Natural killer cell (primary cell): ENCODE results near the gene BTBD2. TPM values are rescaled to one million over a fixed set of nuclear protein-coding genes. Genes with fewer than 3 reads are reported as not detected.
A peak's percentile ranks its signal among the peaks of the same experiment; 100 is the strongest.

Source experiments
- ATAC-seq, 3 donors: fragments of 150-1000 bp in 2 of 3; fragments of 200-7000 bp in 1 of 3; cut with Tn5 transposase; 1 replicate in 1 of 3; 2 replicates in 2 of 3; pipeline ENCODE4 v1.10.0; 2021; ENCODE audit warnings: mild to moderate bottlenecking in 2 of 3, moderate library complexity in 2 of 3
- DNase-seq, 2 donors: peaks; one replicate each; pipeline versions ENCODE4 v3.0.0 to v3.0.0-alpha.2; 2013 to 2021; ENCODE audit warnings: mixed read lengths in 1 of 2
- H3K27ac ChIP-seq: one replicate; pipeline ENCODE4 v1.5.1; 2013; ENCODE audit warnings: mild to moderate bottlenecking, low read length
- H3K27me3 ChIP-seq: one replicate; pipeline ENCODE4 v1.6.1; 2013; ENCODE audit warnings: low read length; ENCODE audit not compliant: control insufficient read depth, insufficient read depth
- H3K36me3 ChIP-seq: one replicate; pipeline ENCODE4 v1.6.1; 2013; ENCODE audit warnings: low read length; ENCODE audit not compliant: control insufficient read depth, insufficient read depth
- H3K4me1 ChIP-seq: one replicate; pipeline ENCODE4 v1.6.1; 2013; ENCODE audit warnings: low read length; ENCODE audit not compliant: control insufficient read depth, insufficient read depth
- H3K4me3 ChIP-seq: one replicate; pipeline ENCODE4 v1.5.1; 2013; ENCODE audit warnings: low read length
- H3K9me3 ChIP-seq: one replicate; pipeline ENCODE4 v1.6.1; 2013; ENCODE audit warnings: low read length; ENCODE audit not compliant: control insufficient read depth, insufficient read depth
- H3K27ac Mint-ChIP-seq, 2 donors: one replicate each; pipeline ENCODE4 v1.8.0; 2022; ENCODE audit warnings: mild to moderate bottlenecking in 2 of 2, mixed read lengths in 2 of 2, moderate library complexity in 1 of 2
- H3K27me3 Mint-ChIP-seq, 2 donors: one replicate each; pipeline ENCODE4 v1.8.0; 2022; ENCODE audit warnings: low read depth in 2 of 2, mixed read lengths in 2 of 2
- H3K36me3 Mint-ChIP-seq: one replicate; pipeline ENCODE4 v1.8.0; 2022; ENCODE audit warnings: mixed read lengths
- H3K4me1 Mint-ChIP-seq, 2 donors: one replicate each; pipeline ENCODE4 v1.8.0; 2022; ENCODE audit warnings: mixed read lengths in 2 of 2
- H3K4me3 Mint-ChIP-seq: one replicate; pipeline ENCODE4 v1.8.0; 2022; ENCODE audit warnings: mild to moderate bottlenecking, moderate library complexity, mixed read lengths
- H3K9me3 Mint-ChIP-seq, 2 donors: one replicate each; pipeline ENCODE4 v1.8.0; 2022; ENCODE audit warnings: mixed read lengths in 2 of 2
- CTCF ChIP-seq: fragments of 200-600 bp; IDR thresholded peaks from one replicate; pipeline ENCODE4 v1.8.0; 2022; ENCODE audit warnings: antibody characterized with exemption
- WGBS: methylation state at CpG from one replicate; pipeline ENCODE4 v1.1.7; 2013; ENCODE audit warnings: missing lambda C conversion rate; ENCODE audit not compliant: insufficient coverage; 5-methylcytosine and 5-hydroxymethylcytosine counted together
- intact Hi-C: fragments of 100-400 bp; cut with micrococcal nuclease; formaldehyde crosslinking; loops from one replicate; pipeline ENCODE4 v1.14.2; 2022
- total RNA-seq, 4 donors: library from RNA; stranded (reverse); fragments of 120-200 nt in 1 of 4; gene quantifications; one replicate each; pipeline versions ENCODE4 v1.2.3 to v1.2.4, GENCODE V29; 2013 to 2022

Gene BTBD2
- total RNA-seq, 3 donors from 2014 or later (not counting 1 experiment from before 2014, with no cell fraction given) = 47.6 to 57.0 (median 53.4) TPM

- no peaks in the 10 kb centered on the region for H3K9me3 Mint-ChIP-seq
- Histone ChIP-seq H3K36me3 (peaks cover 48% of the 10 kb centered on the region), H3K27ac (no peak overlapping the region), H3K4me3 (no peak overlapping the region), H3K4me1 (peaks cover 40% of the 10 kb centered on the region), H3K9me3 (peaks cover 6% of the 10 kb centered on the region), H3K27me3 (no peaks in the 10 kb centered on the region)
- peak overlapping the region; percentile 58 to 82 for H3K27ac Mint-ChIP-seq
- H3K36me3 Mint-ChIP-seq = no peaks in the 10 kb centered on the region
- ATAC-seq (no peak), DNase-seq (peak; percentile 18)
- peaks cover 10 to 38% of the 10 kb centered on the region in 2 donors for H3K4me1 Mint-ChIP-seq
- WGBS = 96% methylated on average over 29 of the region's 30 CpGs
- no peak for TF ChIP-seq CTCF
- H3K27me3 Mint-ChIP-seq = no peaks in the 10 kb centered on the region
- peak overlapping the region; percentile 58 for H3K4me3 Mint-ChIP-seq
- intact Hi-C loops = no loop called here
These were observed 23.8 kb upstream of the BTBD2 start for GRCh38 chr19:2039089-2039958.

- H3K4me1 Mint-ChIP-seq = peaks cover 10 to 30% of the 10 kb centered on the region in 2 donors
- DNase-seq (no peak), ATAC-seq (no peak)
- Histone ChIP-seq H3K27ac (no peak overlapping the region), H3K27me3 (no peaks in the 10 kb centered on the region), H3K9me3 (peaks cover 6% of the 10 kb centered on the region), H3K4me1 (peaks cover 36% of the 10 kb centered on the region), H3K4me3 (no peak overlapping the region), H3K36me3 (peaks cover 48% of the 10 kb centered on the region)
- no peaks in the 10 kb centered on the region for H3K36me3 Mint-ChIP-seq
- WGBS = 93% methylated on average over 42 of the region's 44 CpGs
- H3K9me3 Mint-ChIP-seq = no peaks in the 10 kb centered on the region
- H3K27me3 Mint-ChIP-seq = no peaks in the 10 kb centered on the region
- no peak overlapping the region for H3K4me3 Mint-ChIP-seq
- TF ChIP-seq CTCF = no peak
- intact Hi-C loops = no loop called here
- H3K27ac Mint-ChIP-seq = peak overlapping the region; percentile 58 to 85
These were observed 23.0 kb upstream of the BTBD2 start for GRCh38 chr19:2038284-2039088.

- no peaks in the 10 kb centered on the region for H3K27me3 ChIP-seq
- Mint-ChIP-seq H3K27ac (peak overlapping the region; percentile 61 to 85), H3K9me3 (no peaks in the 10 kb centered on the region), H3K36me3 (no peaks in the 10 kb centered on the region), H3K27me3 (no peaks in the 10 kb centered on the region), H3K4me1 (peaks cover 16 to 36% of the 10 kb centered on the region in 2 donors), H3K4me3 (peak overlapping the region; percentile 25)
- no peak overlapping the region for H3K4me3 ChIP-seq
- peaks cover 40% of the 10 kb centered on the region for H3K36me3 ChIP-seq
- DNase-seq (no peak), ATAC-seq (no peak)
- 95% methylated on average over 20 of the region's 24 CpGs for WGBS
- intact Hi-C loops = no loop called here
- H3K4me1 ChIP-seq = peaks cover 36% of the 10 kb centered on the region
- peaks cover 6% of the 10 kb centered on the region for H3K9me3 ChIP-seq
- H3K27ac ChIP-seq = no peak overlapping the region
- no peak for TF ChIP-seq CTCF
These were observed 22.2 kb upstream of the BTBD2 start for GRCh38 chr19:2037651-2038255.
